Regular cardiac myocyte (primary cell): ENCODE measurements around the gene FMNL1. TPM values are rescaled to one million over a fixed set of nuclear protein-coding genes. Genes with fewer than 3 reads are reported as not detected.

Experiments used
- total RNA-seq: library from RNA; depleted of rRNA; stranded (reverse); fragments of >200 nt; gene quantifications from 2 replicates; pipeline ENCODE4 v1.2.3, GENCODE V29; 2014

Gene FMNL1
- total RNA-seq = 0.38 and 2.8 TPM in 2 replicates

GRCh38 chr17:45221081-45222013 is at the start of gene FMNL1:
Gene FMNL1, plus strand, starts transcription at chr17:45221885. Its CDS starts 240 bp downstream, at chr17:45222125.

DNA sequence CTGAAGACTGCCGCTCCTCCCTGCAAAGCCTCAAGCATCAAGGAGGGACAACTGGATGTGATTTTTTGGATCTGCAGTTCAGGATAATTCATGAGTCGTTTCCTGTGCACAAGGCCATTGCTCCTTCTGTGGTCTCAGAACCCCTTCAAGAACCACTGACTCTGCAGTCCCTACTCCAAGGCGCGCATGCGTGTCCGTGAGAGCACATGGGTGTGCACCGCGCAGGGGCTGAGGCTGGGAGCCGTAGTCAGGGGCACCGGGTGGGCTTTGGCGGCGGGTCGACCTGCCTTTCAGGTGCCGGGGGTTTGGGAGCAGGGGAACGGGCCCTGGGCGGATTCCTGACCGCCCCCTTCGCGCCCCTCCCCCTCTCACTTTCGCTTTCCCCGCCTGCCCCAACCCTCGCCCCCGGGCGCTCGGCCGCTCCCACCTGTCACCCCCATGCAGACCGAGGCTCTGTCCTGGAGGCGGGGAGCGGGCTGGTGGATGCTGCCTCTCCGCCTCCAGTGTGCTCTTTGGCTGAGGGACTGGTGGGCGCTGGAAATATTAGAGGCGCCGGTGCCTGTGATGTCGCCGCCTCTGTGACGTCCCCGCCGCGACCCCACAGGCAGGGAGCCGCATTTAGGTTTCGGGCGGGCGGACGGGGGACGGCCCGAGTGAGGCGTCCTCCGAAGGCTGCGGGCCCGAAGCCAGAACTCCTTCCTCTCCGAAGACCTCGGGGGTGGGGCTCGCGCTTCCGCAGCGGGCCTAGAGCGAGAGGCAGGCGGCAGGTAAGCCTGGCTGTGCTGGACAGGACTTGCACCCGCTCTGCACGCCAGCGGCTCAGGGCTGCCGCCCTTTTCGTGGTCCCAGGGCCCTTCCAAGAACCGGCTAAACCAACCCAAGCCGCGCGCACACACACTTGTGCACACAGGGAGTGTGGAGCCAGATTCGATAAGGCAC is 40.2 kb downstream of the FMNL1 start, which contains the start of gene SPATA32:
Gene SPATA32 (minus strand): TSS at position 518 of the 939 bp plus-strand sequence. CDS start 78 bp downstream, at position 440.

Other genes with a start within 250 kb of the FMNL1 start
- gene DCAKD, start 170.3 kb upstream of the FMNL1 start, total RNA-seq = 25.9 and 39.7 TPM in 2 replicates
- 80.6 and 86.3 TPM in 2 replicates for gene NMT1, start 160.6 kb upstream of the FMNL1 start, total RNA-seq
- 7.9 and 11.7 TPM in 2 replicates for gene PLCD3, start 89.4 kb upstream of the FMNL1 start, total RNA-seq
- gene ACBD4, start 86.2 kb upstream of the FMNL1 start, total RNA-seq = 2.3 and 7.3 TPM in 2 replicates
- gene HEXIM1, start 73.4 kb upstream of the FMNL1 start, total RNA-seq = 6.8 and 18.4 TPM in 2 replicates
- gene HEXIM2, start 60.0 kb upstream of the FMNL1 start, total RNA-seq = 7.6 and 7.7 TPM in 2 replicates
- gene SPATA32, start 40.2 kb downstream of the FMNL1 start, total RNA-seq = under 0.01 TPM in 1 of 2 replicates, not detected in the other
- gene MAP3K14, start 95.1 kb downstream of the FMNL1 start, total RNA-seq = 1.7 and 1.9 TPM in 2 replicates
- gene ARHGAP27, start 211.0 kb downstream of the FMNL1 start, total RNA-seq = 1.3 and 3.7 TPM in 2 replicates